NCI-H1694 treated with DMSO at 0.1 percent for 48 hours (cell line): Measurements from ENCODE around the gene SLC25A29.

Experiments
- DNase-seq: peaks from one replicate; lab custom pipeline; 2025; lab: John Stamatoyannopoulos, UW

The SLC25A29 gene

DNA sequence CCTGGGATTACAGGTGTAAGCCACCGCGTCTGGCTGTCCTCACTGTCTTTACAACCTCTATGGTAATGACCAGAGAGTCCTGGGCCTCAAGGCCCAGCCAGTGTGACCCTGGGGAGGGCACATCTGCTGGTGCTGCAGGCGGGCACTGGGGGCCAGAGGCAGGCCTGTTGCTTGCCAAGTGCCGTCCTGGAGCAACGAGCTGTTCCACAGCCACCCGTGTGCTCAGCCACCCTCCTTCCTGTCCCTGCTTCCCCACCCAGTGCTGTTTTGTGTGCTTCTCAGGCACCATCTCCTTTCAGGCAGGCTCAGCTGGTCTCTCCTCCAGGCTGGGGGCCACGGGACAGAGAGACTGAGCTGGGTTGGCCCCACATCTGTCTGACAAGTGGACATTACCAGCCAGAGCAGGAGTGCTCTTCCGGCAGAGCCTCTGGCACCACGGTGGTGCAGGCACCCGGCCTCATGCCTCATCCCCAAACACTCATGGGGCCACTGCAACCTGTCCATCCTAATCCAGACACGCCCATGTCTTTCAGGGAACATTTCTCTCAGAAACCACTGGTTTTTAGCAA, 25.9 kb upstream of the SLC25A29 start:
- DNase-seq = no peak

- DNase-seq = no peak
Observed at GRCh38 chr14:100330388-100330931, 24.2 kb upstream of the SLC25A29 start.

- DNase-seq = no peak
Observed at GRCh38 chr14:100330007-100330344, 23.7 kb upstream of the SLC25A29 start.

DNA sequence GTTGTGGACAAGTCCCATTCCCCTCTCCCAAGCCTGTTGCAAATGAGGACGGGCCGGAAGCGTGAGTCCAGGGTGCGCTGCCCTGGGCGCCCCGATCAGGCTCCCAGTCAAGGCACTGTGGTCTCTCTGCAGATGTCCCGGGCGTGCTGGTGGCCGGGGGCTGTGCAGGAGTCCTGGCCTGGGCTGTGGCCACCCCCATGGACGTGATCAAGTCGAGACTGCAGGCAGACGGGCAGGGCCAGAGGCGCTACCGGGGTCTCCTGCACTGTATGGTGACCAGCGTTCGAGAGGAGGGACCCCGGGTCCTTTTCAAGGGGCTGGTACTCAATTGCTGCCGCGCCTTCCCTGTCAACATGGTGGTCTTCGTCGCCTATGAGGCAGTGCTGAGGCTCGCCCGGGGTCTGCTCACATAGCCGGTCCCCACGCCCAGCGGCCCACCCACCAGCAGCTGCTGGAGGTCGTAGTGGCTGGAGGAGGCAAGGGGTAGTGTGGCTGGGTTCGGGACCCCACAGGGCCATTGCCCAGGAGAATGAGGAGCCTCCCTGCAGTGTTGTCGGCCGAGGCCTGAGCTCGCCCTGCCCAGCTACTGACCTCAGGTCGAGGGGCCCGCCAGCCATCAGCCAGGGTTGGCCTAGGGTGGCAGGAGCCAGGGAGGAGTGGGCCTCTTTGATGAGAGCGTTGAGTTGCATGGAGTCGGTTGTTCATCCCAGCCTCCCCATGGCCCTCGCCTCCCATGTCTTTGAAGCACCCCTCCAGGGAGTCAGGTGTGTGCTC, 23.2 kb upstream of the SLC25A29 start:
- DNase-seq = no peak

GRCh38 chr14:100328495-100329163, 22.4 kb upstream of the SLC25A29 start:
- no peak for DNase-seq

GRCh38 chr14:100327128-100327527, 20.9 kb upstream of the SLC25A29 start:
- DNase-seq = no peak

DNA sequence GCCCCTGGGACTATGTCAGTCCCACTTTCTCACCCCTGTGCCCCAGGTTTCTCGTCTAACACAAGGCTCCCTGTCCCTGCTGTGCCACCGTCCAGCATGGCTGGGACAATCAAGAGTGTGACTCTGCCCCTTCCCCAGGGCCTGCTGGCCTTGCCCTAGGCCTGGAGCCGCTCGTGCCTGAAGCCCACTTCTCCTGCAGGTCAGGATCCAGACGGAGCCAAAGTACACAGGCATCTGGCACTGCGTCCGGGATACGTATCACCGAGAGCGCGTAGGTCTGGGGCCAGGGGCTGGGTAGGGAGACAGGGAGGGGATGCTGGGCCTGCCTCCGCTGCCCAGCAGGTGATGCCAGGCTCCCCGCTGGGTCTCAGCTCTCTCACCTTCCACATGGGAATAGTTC, 19.7 kb upstream of the SLC25A29 start:
- DNase-seq = no peak

- DNase-seq = no peak
Observed at GRCh38 chr14:100325231-100325632, 19.0 kb upstream of the SLC25A29 start.

DNA sequence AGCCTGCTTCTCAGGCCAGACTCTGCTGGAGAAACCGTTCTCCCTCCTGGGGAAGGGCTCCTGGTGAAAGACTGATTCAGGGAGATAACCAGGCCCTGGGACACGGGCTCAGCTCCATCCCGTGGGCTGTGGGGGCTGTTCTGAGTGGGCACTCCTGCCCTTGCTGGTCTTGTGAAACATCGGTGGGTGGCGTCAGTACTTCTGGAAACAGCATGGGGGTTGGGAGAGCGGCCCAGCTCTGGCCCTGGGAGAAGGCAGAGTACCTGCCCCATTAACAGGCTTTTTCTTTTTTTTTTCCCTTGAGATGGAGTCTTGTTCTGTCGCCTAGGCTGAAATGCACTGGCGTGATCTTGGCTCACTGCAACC, 17.7 kb upstream of the SLC25A29 start:
- no peak for DNase-seq

- no peak for DNase-seq
Observed at GRCh38 chr14:100323121-100323941, 17.1 kb upstream of the SLC25A29 start, which contains the start of gene SLC25A47. SLC25A47 (plus strand) TSS chr14:100323339; CDS start chr14:100323415, 76 bp downstream.

DNA sequence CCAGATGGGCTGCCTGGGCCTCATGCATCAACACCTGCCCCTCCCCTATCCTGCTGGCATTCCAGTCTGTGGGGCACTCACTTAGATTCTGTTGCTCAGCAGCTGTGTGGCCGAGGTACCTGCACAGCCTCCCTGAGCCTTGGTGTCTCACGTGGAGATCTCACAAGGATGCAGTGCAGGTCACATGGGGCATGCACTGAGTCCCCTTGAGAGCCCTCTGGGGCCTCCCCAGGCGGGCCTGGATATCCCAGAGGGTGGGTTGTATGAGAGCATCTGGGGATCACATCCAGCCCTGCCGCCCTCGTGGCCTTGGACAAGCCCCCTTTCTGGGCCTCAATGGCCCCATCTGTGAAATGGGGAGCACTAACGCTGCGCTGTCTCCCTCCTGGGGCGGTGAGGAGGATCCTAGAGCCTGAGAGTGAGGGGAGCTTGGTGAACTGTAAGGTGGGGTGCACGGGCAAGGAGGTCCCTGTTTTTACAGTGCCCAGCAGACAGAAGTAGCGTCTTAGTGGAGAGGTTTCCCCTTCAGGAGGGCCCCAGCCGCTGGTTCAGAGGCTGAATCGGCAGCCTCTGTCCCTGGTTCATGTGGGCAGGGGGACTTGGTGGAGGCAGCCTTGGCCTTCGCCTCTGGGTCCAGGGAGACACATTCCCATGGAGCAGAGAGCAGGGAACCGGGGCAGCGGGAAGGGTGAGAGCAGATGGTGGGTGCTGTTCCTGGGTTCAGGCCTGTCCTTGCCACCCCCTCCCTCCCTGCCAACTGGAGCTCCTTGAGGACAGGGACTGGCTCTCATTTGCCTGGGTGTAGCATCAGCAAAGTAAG, 16.1 kb upstream of the SLC25A29 start:
- no peak for DNase-seq

DNA sequence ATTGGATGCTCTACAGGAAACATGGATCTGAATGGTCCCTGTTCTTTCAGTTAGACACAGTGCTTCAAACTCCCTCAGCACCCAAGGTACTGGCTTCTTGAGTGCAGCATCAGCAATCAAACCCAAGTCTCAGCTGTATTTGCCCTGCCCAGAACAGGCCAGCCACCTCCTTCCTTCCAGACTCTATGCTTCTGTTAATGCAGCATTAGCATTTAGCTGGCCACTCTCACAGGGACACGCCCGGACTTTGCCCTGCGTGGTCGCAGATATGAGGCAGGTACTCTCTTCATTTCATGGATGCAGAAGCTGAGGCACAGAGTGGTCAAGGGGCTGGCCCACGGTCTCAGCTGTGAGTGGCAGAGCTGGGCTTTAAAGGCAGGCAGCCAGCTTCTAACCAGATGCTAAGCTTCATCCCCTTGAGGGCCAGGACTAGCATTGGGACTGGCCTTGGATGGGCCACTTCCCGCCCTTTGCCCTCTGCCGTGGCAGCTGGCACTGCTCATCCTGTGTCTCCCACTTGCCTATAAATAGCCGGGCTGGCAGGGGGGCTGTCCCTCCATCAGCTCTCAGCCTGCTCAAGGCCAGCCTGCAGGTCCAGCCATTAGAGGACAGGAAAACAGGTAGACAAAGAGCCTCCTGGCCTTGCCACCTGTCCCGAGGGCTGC, 15.4 kb upstream of the SLC25A29 start:
- DNase-seq = no peak

DNA sequence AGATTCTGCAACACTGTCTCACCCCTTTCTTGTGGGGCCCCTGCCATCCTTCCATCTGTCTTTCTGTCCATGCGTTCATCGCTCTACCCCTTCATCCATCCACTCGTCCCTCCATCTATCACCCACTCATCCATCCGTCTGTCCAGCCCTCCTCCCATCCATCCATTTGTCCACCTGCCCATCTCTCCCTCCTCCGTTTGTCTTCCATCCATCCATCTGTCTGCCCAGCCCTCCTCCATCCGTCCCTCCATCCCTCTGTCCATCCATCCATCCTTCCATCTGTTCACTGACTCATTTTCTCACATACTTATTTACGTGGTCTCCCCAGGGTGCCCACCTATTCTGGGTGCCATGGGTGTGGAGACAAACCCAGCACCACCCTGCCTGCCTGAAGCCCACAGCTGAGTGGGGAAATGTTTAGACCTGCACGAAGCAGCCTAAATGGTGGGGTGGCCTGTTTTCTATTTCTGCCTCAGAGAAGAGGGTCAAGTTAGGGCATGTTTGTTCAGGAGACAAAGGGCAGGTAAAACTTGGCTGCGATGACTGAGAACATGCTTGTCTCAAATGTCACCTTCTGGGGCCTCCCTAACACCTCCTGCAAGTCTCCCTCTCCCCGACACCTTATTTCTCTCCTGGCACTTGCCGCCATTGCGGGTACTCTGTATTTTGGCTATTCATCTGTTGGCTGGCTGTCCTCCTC, 14.1 kb upstream of the SLC25A29 start:
- no peak for DNase-seq

GRCh38 chr14:100317912-100318808, 11.9 kb upstream of the SLC25A29 start:
- DNase-seq = no peak

DNA sequence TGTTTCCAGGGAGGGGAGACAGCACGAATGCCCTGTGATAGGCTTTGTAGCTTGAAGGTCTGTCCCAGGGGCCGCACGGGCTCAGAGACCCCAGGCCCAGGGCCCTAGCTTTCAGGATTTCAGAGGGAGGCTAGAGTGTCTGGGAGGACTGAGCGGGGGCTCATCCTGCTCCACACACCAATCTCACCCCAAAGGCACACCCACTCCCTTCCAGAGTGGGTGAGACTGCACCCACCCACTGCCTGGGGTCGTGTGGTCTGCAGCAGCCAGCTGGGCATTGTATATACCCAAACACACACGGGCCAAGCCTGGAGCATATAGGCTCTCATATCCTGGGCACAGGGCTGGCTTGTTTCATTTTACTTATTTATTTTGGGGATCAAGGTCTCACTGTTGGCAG, 11.1 kb upstream of the SLC25A29 start:
- DNase-seq = no peak

DNA sequence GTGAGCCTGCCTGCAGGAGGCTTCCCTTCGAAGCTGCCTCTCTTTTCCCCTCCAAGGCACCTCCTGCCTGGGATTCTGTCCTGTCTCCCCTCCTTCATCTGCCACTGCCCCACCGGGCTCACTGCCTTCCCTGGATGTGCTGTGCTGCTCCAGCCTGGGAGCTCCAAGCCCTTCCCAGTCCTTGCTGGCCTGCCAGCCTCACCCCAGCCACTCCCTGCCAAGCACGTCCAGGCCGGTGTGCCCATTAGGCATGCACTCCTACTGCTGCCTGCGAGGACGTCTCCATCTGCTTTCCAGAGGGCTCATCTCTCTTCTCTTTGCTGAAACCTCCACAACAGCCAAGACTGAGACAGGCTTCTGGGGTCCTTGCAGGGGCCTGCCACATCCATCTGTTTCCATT, 8.5 kb upstream of the SLC25A29 start:
- no peak for DNase-seq

DNA sequence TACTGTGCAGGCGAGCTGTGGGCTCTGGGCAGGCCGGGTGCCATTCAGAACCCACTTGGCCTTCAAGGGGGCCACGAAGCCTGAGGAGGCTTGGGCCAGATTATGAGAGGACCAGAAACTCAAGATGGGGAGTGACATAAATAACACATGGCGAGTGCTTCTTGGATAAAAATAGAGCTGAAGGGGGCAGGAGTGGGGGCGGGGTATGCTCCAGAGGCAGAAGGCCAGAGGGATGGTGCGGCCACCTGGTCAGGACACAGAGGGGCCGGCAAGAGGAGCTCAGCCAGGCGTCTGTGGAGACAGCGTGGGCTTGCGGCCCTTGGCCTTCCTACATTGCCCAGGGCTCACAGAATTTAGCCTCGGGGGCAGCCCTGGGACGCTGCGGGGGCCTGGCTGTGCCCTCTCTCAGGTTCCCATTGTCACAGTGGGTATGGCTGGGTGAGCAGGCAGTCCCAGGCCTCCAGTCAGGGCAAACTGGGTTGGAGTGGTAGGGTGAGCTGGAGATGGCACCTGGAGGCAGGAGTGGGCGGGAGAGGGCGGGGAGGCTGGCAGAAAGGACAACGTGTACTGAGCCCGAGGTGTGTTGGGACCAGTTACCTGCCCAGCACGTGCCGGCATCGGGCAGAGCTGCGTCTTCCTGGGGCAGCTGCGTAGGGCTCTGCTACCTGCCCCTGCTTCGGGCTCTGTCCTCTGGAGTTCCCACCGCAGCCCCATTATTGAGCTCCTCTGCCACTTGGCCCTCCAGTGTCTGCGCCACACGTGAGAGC, 7.4 kb upstream of the SLC25A29 start:
- no peak for DNase-seq

DNA sequence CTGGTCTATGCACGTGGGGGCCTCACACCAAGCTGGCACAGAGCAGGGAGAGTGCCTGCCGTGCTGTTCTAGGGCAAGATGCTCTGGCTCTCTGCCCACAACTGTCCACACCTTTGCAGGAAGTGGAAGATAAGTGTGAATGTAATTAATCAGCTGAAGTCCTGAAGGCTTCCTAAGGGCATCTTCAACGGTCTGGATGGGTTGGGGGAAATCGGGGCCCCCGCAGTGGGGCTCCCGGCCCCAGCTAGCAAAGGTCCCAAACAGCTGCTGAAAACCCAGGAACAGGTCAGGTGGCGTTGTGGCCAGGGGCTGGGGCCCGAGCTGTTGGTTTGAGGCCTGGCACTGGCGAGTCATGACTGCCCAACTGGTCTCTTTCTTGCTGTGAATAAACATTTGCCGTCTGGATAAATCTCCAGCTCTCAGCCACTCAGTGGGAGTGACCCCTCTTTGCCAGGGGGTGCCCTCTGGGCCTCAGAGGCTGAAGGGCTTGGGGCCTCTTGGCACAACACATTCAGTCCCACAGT, 6.7 kb upstream of the SLC25A29 start:
- no peak for DNase-seq
